GM21723 (cell line): ENCODE data around the gene FBXO42.
"Not testable (repeated sequence)": the region's sequence is repeated elsewhere in the genome, so short reads cannot be mapped to it uniquely, and the experiment has no call there.

Experiments
- ATAC-seq: cut with Tn5 transposase; IDR thresholded peaks from one replicate; pipeline ENCODE4 v1.9.1; 2021; ENCODE audit warnings: mild to moderate bottlenecking, moderate library complexity; ENCODE audit not compliant: unreplicated experiment

Gene FBXO42

GRCh38 chr1:16372535-16373285, 20.4 kb upstream of the FBXO42 start:
- ATAC-seq, result no peak

- no peak for ATAC-seq
Observed at GRCh38 chr1:16371725-16372124, 19.4 kb upstream of the FBXO42 start.

- no peak for ATAC-seq
Observed at GRCh38 chr1:16369821-16370220, 17.5 kb upstream of the FBXO42 start.

GRCh38 chr1:16367968-16368890, 15.9 kb upstream of the FBXO42 start:
- ATAC-seq, result no peak

GRCh38 chr1:16367258-16367967, 15.1 kb upstream of the FBXO42 start:
- ATAC-seq, result peak; percentile 55

GRCh38 chr1:16366722-16367257, 14.5 kb upstream of the FBXO42 start, which contains the start of gene SZRD1:
Gene SZRD1 (plus strand): TSS chr1:16367242. CDS start chr1:16367258, 16 bp downstream.
- ATAC-seq, result peak; percentile 86

- ATAC-seq, result not testable (repeated sequence)
Observed at GRCh38 chr1:16365146-16365498, 12.8 kb upstream of the FBXO42 start.

- no peak for ATAC-seq
Observed at GRCh38 chr1:16356867-16357266, 4.6 kb upstream of the FBXO42 start.

- ATAC-seq, result no peak
Observed at GRCh38 chr1:16354619-16355018, 2.3 kb upstream of the FBXO42 start.

GRCh38 chr1:16352842-16353535, 709 bp upstream of the FBXO42 start:
- no peak for ATAC-seq

GRCh38 chr1:16351456-16351993, 755 bp downstream of the FBXO42 start:
- ATAC-seq, result no peak

- no peak for ATAC-seq
Observed at GRCh38 chr1:16349847-16350406, 2.4 kb downstream of the FBXO42 start.

- ATAC-seq, result no peak
Observed at GRCh38 chr1:16348414-16349182, 3.7 kb downstream of the FBXO42 start.

- not testable (repeated sequence) for ATAC-seq
Observed at GRCh38 chr1:16343276-16343675, 9.0 kb downstream of the FBXO42 start.

GRCh38 chr1:16342331-16343062, 9.8 kb downstream of the FBXO42 start:
- no peak for ATAC-seq

GRCh38 chr1:16340673-16341072, 11.6 kb downstream of the FBXO42 start:
- no peak for ATAC-seq

- ATAC-seq, result no peak
Observed at GRCh38 chr1:16338961-16339360, 13.3 kb downstream of the FBXO42 start.

- ATAC-seq, result no peak
Observed at GRCh38 chr1:16334655-16335340, 17.5 kb downstream of the FBXO42 start.
